SK-N-SH treated with all-trans-retinoic acid at 6 μM for 48 hours (cell line): ENCODE measurements around the gene CACNA1C.

Source experiments
- CREB5 ChIP-seq: fragments of 250-450 bp; sonication (Bioruptor Pico); IDR thresholded peaks from 2 replicates; pipeline ENCODE4 v1.5.1; 2020; ENCODE audit warnings: low read depth, mild to moderate bottlenecking, moderate library complexity
- OSR1 ChIP-seq: fragments of 250-450 bp; sonication (Bioruptor Pico); IDR thresholded peaks from 2 replicates; pipeline ENCODE4 v1.8.0; 2022; ENCODE audit warnings: moderate library complexity, mild to moderate bottlenecking, inconsistent platforms
- PATZ1 ChIP-seq: fragments of 250-450 bp; sonication (Bioruptor Pico); IDR thresholded peaks from 2 replicates; pipeline ENCODE4 v1.8.0; 2020; ENCODE audit warnings: mild to moderate bottlenecking, moderate library complexity, borderline replicate concordance
- ZNF565 ChIP-seq: fragments of 450-650 bp; formaldehyde crosslinking; conservative IDR thresholded peaks from 2 replicates; pipeline ENCODE4 v1.5.0; 2020; ENCODE audit warnings: low read depth, mild to moderate bottlenecking, moderate library complexity

DNA sequence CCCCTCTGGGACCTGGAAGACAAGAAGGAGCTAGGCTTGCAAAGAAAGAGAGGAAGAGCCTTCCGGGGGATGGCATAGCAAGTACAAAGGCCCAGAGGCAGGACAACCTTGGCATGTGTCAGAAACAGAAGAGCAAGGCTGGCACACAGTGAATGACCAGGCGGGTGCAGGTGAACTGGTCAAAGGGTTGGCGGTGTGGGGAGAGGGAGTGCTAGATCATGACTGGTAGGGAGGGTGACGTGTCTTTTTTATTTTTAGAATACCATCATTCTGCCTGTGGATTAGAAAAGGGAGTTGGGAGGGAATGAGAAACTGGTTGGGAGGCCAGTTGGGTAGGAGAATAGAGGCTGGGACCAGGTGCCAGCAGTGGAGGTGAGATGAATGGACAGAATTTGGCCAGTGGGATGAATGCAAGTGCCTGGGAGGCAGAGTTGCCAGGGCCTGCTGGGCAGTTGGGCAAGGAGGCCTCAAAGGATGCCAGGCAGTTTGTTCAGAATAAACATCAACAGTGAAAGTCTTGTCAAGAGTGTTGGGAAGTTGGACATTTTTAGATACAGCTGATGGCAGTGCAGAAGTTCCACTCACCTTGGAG is 168.3 kb downstream of the CACNA1C start:
- TF ChIP-seq ZNF565 (CRISPR knock-in tag) (no peak), OSR1 (no peak), PATZ1 (CRISPR knock-in tag) (no peak), CREB5 (no peak)
